Thoracic aorta (tissue), 2 donors: ENCODE results near the gene NPAS4. TPM values are rescaled to one million over a fixed set of nuclear protein-coding genes. Genes with fewer than 3 reads are reported as not detected.

Experiments
- ATAC-seq: fragments of 150-250 bp; one replicate; pipeline ENCODE4 v1.8.0; 2017; ENCODE audit warnings: low read depth; ENCODE audit not compliant: insufficient number of reproducible peaks, low FRiP score
- DNase-seq: peaks from one replicate; pipeline ENCODE4 v3.0.0-alpha.2; 2020; ENCODE audit warnings: low spot score
- H3K27ac ChIP-seq, 2 donors: fragments of 200-600 bp; sonication (generic); 1 replicate in 1 of 2; 2 replicates in 1 of 2; pipeline ENCODE4 v1.5.1; 2016; ENCODE audit warnings: mild to moderate bottlenecking in 2 of 2, moderate library complexity in 2 of 2
- H3K27me3 ChIP-seq: fragments of 200-600 bp; sonication (generic); replicated peaks from 2 replicates; pipeline ENCODE4 v1.6.0; 2016; ENCODE audit warnings: mild to moderate bottlenecking; ENCODE audit not compliant: insufficient read depth
- H3K36me3 ChIP-seq: fragments of 200-600 bp; sonication (generic); one replicate; pipeline ENCODE4 v1.5.1; 2016
- H3K4me1 ChIP-seq, 2 donors: fragments of 200-600 bp; sonication (generic); 1 replicate in 1 of 2; 2 replicates in 1 of 2; pipeline versions ENCODE4 v1.5.1 to v1.6.0; 2016; ENCODE audit warnings: low read depth in 2 of 2, mild to moderate bottlenecking in 1 of 2; ENCODE audit not compliant: control insufficient read depth in 1 of 2
- H3K4me3 ChIP-seq: fragments of 200-600 bp; sonication (generic); 2 replicates; pipeline ENCODE4 v1.5.1; 2016; ENCODE audit warnings: mild to moderate bottlenecking
- H3K9me3 ChIP-seq: fragments of 200-600 bp; sonication (generic); 2 replicates; pipeline ENCODE4 v1.5.1; 2016
- CTCF ChIP-seq: fragments of 200-600 bp; sonication (generic); IDR thresholded peaks from one replicate; pipeline ENCODE4 v1.5.1; 2019; ENCODE audit warnings: antibody characterized with exemption
- total RNA-seq, 2 donors: library from RNA; depleted of rRNA; stranded (reverse); fragments of >200 nt; gene quantifications; one replicate each; pipeline versions ENCODE4 v1.1.0 to v1.2.3, GENCODE V29; 2016

Gene NPAS4
- total RNA-seq, 2 donors from 2014 or later = 4.2 to 6.6 TPM

DNA sequence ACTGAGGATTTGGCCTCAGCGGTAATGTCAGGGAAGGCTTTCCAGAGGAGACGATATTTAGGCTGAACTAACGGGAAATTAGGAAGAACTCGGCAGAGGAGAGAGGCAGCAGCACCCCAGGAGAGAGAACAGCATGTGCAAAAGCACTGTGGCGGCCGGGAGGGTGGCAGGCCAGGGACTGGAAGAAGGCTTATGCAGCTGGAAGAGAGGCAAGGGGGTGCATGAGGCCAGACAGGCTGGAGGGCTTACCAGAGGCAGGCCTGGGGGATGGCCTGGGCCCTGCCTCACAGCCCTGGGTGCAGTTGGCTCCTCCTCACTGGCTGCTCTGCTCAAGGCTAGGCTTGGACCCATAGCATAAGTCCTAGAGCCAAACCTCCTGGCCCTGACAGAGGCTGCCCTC is 7.7 kb upstream of the NPAS4 start:
- H3K4me1 ChIP-seq = peaks cover 14 to 67% of the 10 kb centered on the region in 2 donors
- H3K27me3 ChIP-seq = no peaks in the 10 kb centered on the region
- H3K4me3 ChIP-seq = no peak overlapping the region
- DNase-seq (no peak), ATAC-seq (no peak)
- no peaks in the 10 kb centered on the region for H3K36me3 ChIP-seq
- H3K9me3 ChIP-seq = no peaks in the 10 kb centered on the region
- no peak overlapping the region for H3K27ac ChIP-seq
- TF ChIP-seq CTCF = no peak

DNA sequence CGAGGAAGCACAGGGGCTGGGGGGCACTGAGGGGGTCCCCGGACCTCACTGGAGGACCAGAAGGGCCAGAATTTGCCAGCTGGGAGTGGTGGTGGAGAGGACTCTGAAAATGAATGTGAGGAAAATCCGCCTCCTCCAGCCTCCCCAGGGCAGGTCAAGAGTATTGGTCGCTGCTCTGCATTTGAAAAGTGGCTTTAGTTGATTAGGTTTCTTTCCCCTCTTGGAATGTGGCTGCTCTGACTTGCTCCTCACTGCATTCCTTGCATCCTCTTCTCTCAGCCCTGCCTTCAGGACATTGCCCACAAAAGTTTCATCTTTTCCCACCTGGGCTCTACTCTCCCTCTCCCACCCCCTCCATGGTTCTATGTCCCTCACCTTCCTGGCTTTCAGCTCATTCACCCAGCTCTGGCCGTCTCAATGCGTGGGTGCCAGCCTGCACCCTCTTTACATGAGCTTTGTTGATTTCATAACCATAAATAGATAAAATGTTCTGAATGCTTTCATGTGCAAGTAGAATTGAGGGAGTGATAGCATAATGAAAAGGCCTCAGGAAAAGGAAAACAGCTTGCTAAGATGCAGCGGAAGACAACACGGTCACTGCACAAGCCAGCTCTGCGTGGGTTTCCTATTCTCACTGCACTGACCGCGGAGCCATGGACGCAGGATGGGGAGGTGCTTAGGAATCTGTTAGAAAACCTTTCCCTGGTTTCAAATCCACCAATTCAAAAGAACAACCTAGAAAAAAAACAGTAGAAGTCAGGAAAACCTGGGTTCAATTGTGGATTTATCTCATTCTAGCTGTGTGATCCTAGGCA is 6.5 kb upstream of the NPAS4 start:
- Histone ChIP-seq H3K36me3 (no peaks in the 10 kb centered on the region), H3K4me3 (no peak overlapping the region), H3K4me1 (peaks cover 24 to 76% of the 10 kb centered on the region in 2 donors), H3K27ac (no peak overlapping the region), H3K9me3 (no peaks in the 10 kb centered on the region), H3K27me3 (no peaks in the 10 kb centered on the region)
- no peak for TF ChIP-seq CTCF
- ATAC-seq (no peak), DNase-seq (no peak)

DNA sequence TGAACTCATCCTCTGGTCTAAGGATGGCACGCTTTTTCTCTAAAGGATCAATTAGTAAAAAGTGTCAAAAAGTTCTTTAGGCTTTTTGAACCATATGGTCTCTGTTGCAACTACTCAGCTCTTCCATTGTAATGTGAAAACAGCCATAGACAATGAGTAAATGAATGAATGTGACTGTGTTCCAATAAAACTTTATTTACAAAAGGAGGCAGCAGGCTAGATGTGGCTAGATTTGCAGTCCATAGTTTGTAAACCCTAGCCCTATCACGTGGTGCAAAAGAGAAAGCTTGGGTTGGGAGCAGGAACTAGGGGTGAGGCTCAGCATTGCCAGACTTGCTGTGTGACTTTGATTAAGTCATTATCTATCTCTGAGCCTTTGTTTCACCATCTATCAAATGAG is 5.4 kb upstream of the NPAS4 start:
- H3K27me3 ChIP-seq = no peaks in the 10 kb centered on the region
- H3K4me1 ChIP-seq = peaks cover 26 to 76% of the 10 kb centered on the region in 2 donors
- DNase-seq (no peak), ATAC-seq (no peak)
- H3K36me3 ChIP-seq = no peaks in the 10 kb centered on the region
- H3K4me3 ChIP-seq = no peak overlapping the region
- H3K9me3 ChIP-seq = no peaks in the 10 kb centered on the region
- no peak overlapping the region for H3K27ac ChIP-seq
- TF ChIP-seq CTCF = no peak

GRCh38 chr11:66417000-66417399 is 3.8 kb upstream of the NPAS4 start:
- TF ChIP-seq CTCF = no peak
- peaks cover 32 to 70% of the 10 kb centered on the region in 2 donors for H3K4me1 ChIP-seq
- H3K27me3 ChIP-seq = no peaks in the 10 kb centered on the region
- no peaks in the 10 kb centered on the region for H3K9me3 ChIP-seq
- no peaks in the 10 kb centered on the region for H3K36me3 ChIP-seq
- DNase-seq = no peak
- no peak overlapping the region for H3K4me3 ChIP-seq
- ATAC-seq = no peak
- no peak overlapping the region for H3K27ac ChIP-seq

GRCh38 chr11:66418168-66418985 is 2.5 kb upstream of the NPAS4 start:
- DNase-seq = peak; percentile 74
- peak; percentile 58 for TF ChIP-seq CTCF
- Histone ChIP-seq H3K27ac (peak overlapping the region in 1 of 2 donors; percentile 58), H3K36me3 (no peaks in the 10 kb centered on the region), H3K27me3 (no peaks in the 10 kb centered on the region), H3K4me1 (peaks cover 32 to 57% of the 10 kb centered on the region in 2 donors), H3K9me3 (no peaks in the 10 kb centered on the region), H3K4me3 (peak overlapping the region; percentile 36)
- peak; percentile 89 for ATAC-seq
